ENCODE data around the gene FOXC1. TPM values are rescaled to one million over a fixed set of nuclear protein-coding genes. Genes with fewer than 3 reads are reported as not detected.

The FOXC1 gene
- total and polyA plus RNA-seq, 2 donors, result 3.7 to 17.3 TPM

- Histone ChIP-seq H3K4me3 (ENCODE audit: low read length in 2 of 2) (no peak overlapping the region), H3K4me1 (ENCODE audit: control insufficient read depth in 2 of 2, insufficient read depth in 2 of 2, low read length in 2 of 2) (no peaks in the 10 kb centered on the region), H3K27me3 (ENCODE audit: control insufficient read depth in 2 of 2, insufficient read depth in 1 of 2, low read length in 1 of 2) (no peaks in the 10 kb centered on the region), H3K36me3 (ENCODE audit: control insufficient read depth in 2 of 2, insufficient read depth in 2 of 2, low read length in 1 of 2) (no peaks in the 10 kb centered on the region), H3K9me3 (ENCODE audit: control insufficient read depth in 2 of 2, insufficient read depth in 1 of 2, low read length in 1 of 2) (no peaks in the 10 kb centered on the region), H3K27ac (ENCODE audit: low read depth in 1 of 2, low read length in 1 of 2) (no peak overlapping the region)
- 100% methylated on average over 3 of the region's 3 CpGs for WGBS
- no peak for DNase-seq (ENCODE audit: low read depth in 6 of 9, low spot score in 9 of 9)
Measured at GRCh38 chr6:1651362-1651761, 41.6 kb downstream of the FOXC1 start.

GRCh38 chr6:1652842-1653241 lies 43.1 kb downstream of the FOXC1 start:
- 97% methylated on average over 10 of the region's 10 CpGs for WGBS
- H3K36me3 ChIP-seq (ENCODE audit: control insufficient read depth in 2 of 2, insufficient read depth in 2 of 2, low read length in 1 of 2), result no peaks in the 10 kb centered on the region
- H3K27ac ChIP-seq (ENCODE audit: low read depth in 1 of 2, low read length in 1 of 2), result no peak overlapping the region
- H3K27me3 ChIP-seq (ENCODE audit: control insufficient read depth in 2 of 2, insufficient read depth in 1 of 2, low read length in 1 of 2), result no peaks in the 10 kb centered on the region
- no peaks in the 10 kb centered on the region for H3K4me1 ChIP-seq (ENCODE audit: control insufficient read depth in 2 of 2, insufficient read depth in 2 of 2, low read length in 2 of 2)
- H3K9me3 ChIP-seq (ENCODE audit: control insufficient read depth in 2 of 2, insufficient read depth in 1 of 2, low read length in 1 of 2), result no peaks in the 10 kb centered on the region
- no peak overlapping the region for H3K4me3 ChIP-seq (ENCODE audit: low read length in 2 of 2)
- DNase-seq (ENCODE audit: low read depth in 6 of 9, low spot score in 9 of 9), result no peak

GRCh38 chr6:1654054-1654453 lies 44.3 kb downstream of the FOXC1 start:
- Histone ChIP-seq H3K27ac (ENCODE audit: low read depth in 1 of 2, low read length in 1 of 2) (no peak overlapping the region), H3K4me3 (ENCODE audit: low read length in 2 of 2) (no peak overlapping the region), H3K27me3 (ENCODE audit: control insufficient read depth in 2 of 2, insufficient read depth in 1 of 2, low read length in 1 of 2) (no peaks in the 10 kb centered on the region), H3K36me3 (ENCODE audit: control insufficient read depth in 2 of 2, insufficient read depth in 2 of 2, low read length in 1 of 2) (no peaks in the 10 kb centered on the region), H3K9me3 (ENCODE audit: control insufficient read depth in 2 of 2, insufficient read depth in 1 of 2, low read length in 1 of 2) (no peaks in the 10 kb centered on the region), H3K4me1 (ENCODE audit: control insufficient read depth in 2 of 2, insufficient read depth in 2 of 2, low read length in 2 of 2) (no peaks in the 10 kb centered on the region)
- WGBS, result 93% methylated on average over 4 of the region's 4 CpGs
- DNase-seq (ENCODE audit: low read depth in 6 of 9, low spot score in 9 of 9), result no peak

GRCh38 chr6:1657116-1657770 lies 47.5 kb downstream of the FOXC1 start:
- H3K4me3 ChIP-seq (ENCODE audit: low read length in 2 of 2), result no peak overlapping the region
- DNase-seq (ENCODE audit: low read depth in 6 of 9, low spot score in 9 of 9), result no peak
- no peaks in the 10 kb centered on the region for H3K36me3 ChIP-seq (ENCODE audit: control insufficient read depth in 2 of 2, insufficient read depth in 2 of 2, low read length in 1 of 2)
- H3K27ac ChIP-seq (ENCODE audit: low read depth in 1 of 2, low read length in 1 of 2), result no peak overlapping the region
- no peaks in the 10 kb centered on the region for H3K27me3 ChIP-seq (ENCODE audit: control insufficient read depth in 2 of 2, insufficient read depth in 1 of 2, low read length in 1 of 2)
- no peaks in the 10 kb centered on the region for H3K9me3 ChIP-seq (ENCODE audit: control insufficient read depth in 2 of 2, insufficient read depth in 1 of 2, low read length in 1 of 2)
- H3K4me1 ChIP-seq (ENCODE audit: control insufficient read depth in 2 of 2, insufficient read depth in 2 of 2, low read length in 2 of 2), result no peaks in the 10 kb centered on the region
- 96% methylated on average over 13 of the region's 13 CpGs for WGBS

GRCh38 chr6:1657771-1658165 lies 48.1 kb downstream of the FOXC1 start:
- no peaks in the 10 kb centered on the region for H3K36me3 ChIP-seq (ENCODE audit: control insufficient read depth in 2 of 2, insufficient read depth in 2 of 2, low read length in 1 of 2)
- H3K27me3 ChIP-seq (ENCODE audit: control insufficient read depth in 2 of 2, insufficient read depth in 1 of 2, low read length in 1 of 2), result no peaks in the 10 kb centered on the region
- H3K4me3 ChIP-seq (ENCODE audit: low read length in 2 of 2), result no peak overlapping the region
- H3K4me1 ChIP-seq (ENCODE audit: control insufficient read depth in 2 of 2, insufficient read depth in 2 of 2, low read length in 2 of 2), result no peaks in the 10 kb centered on the region
- no peak overlapping the region for H3K27ac ChIP-seq (ENCODE audit: low read depth in 1 of 2, low read length in 1 of 2)
- WGBS, result 96% methylated on average over 7 of the region's 7 CpGs
- H3K9me3 ChIP-seq (ENCODE audit: control insufficient read depth in 2 of 2, insufficient read depth in 1 of 2, low read length in 1 of 2), result no peaks in the 10 kb centered on the region
- DNase-seq (ENCODE audit: low read depth in 6 of 9, low spot score in 9 of 9), result no peak

GRCh38 chr6:1658212-1659005 lies 48.7 kb downstream of the FOXC1 start:
- WGBS, result 98% methylated on average over 15 of the region's 15 CpGs
- Histone ChIP-seq H3K9me3 (ENCODE audit: control insufficient read depth in 2 of 2, insufficient read depth in 1 of 2, low read length in 1 of 2) (no peaks in the 10 kb centered on the region), H3K27ac (ENCODE audit: low read depth in 1 of 2, low read length in 1 of 2) (no peak overlapping the region), H3K36me3 (ENCODE audit: control insufficient read depth in 2 of 2, insufficient read depth in 2 of 2, low read length in 1 of 2) (no peaks in the 10 kb centered on the region), H3K4me3 (ENCODE audit: low read length in 2 of 2) (no peak overlapping the region), H3K27me3 (ENCODE audit: control insufficient read depth in 2 of 2, insufficient read depth in 1 of 2, low read length in 1 of 2) (no peaks in the 10 kb centered on the region), H3K4me1 (ENCODE audit: control insufficient read depth in 2 of 2, insufficient read depth in 2 of 2, low read length in 2 of 2) (no peaks in the 10 kb centered on the region)
- no peak for DNase-seq (ENCODE audit: low read depth in 6 of 9, low spot score in 9 of 9)

- Histone ChIP-seq H3K4me1 (ENCODE audit: control insufficient read depth in 2 of 2, insufficient read depth in 2 of 2, low read length in 2 of 2) (no peaks in the 10 kb centered on the region), H3K4me3 (ENCODE audit: low read length in 2 of 2) (no peak overlapping the region), H3K27me3 (ENCODE audit: control insufficient read depth in 2 of 2, insufficient read depth in 1 of 2, low read length in 1 of 2) (no peaks in the 10 kb centered on the region), H3K27ac (ENCODE audit: low read depth in 1 of 2, low read length in 1 of 2) (no peak overlapping the region), H3K9me3 (ENCODE audit: control insufficient read depth in 2 of 2, insufficient read depth in 1 of 2, low read length in 1 of 2) (no peaks in the 10 kb centered on the region), H3K36me3 (ENCODE audit: control insufficient read depth in 2 of 2, insufficient read depth in 2 of 2, low read length in 1 of 2) (no peaks in the 10 kb centered on the region)
- no peak for DNase-seq (ENCODE audit: low read depth in 6 of 9, low spot score in 9 of 9)
- WGBS, result 63% methylated on average over 7 of the region's 7 CpGs
Measured at GRCh38 chr6:1659816-1660215, 50.1 kb downstream of the FOXC1 start.

GRCh38 chr6:1662534-1662933 lies 52.8 kb downstream of the FOXC1 start:
- H3K4me1 ChIP-seq (ENCODE audit: control insufficient read depth in 2 of 2, insufficient read depth in 2 of 2, low read length in 2 of 2), result peaks cover 0 to 3% of the 10 kb centered on the region in 2 donors
- H3K36me3 ChIP-seq (ENCODE audit: control insufficient read depth in 2 of 2, insufficient read depth in 2 of 2, low read length in 1 of 2), result no peaks in the 10 kb centered on the region
- no peaks in the 10 kb centered on the region for H3K27me3 ChIP-seq (ENCODE audit: control insufficient read depth in 2 of 2, insufficient read depth in 1 of 2, low read length in 1 of 2)
- H3K27ac ChIP-seq (ENCODE audit: low read depth in 1 of 2, low read length in 1 of 2), result no peak overlapping the region
- no peaks in the 10 kb centered on the region for H3K9me3 ChIP-seq (ENCODE audit: control insufficient read depth in 2 of 2, insufficient read depth in 1 of 2, low read length in 1 of 2)
- H3K4me3 ChIP-seq (ENCODE audit: low read length in 2 of 2), result no peak overlapping the region
- no peak for DNase-seq (ENCODE audit: low read depth in 6 of 9, low spot score in 9 of 9)

All from thymus (tissue), 11 donors.